GM21367 (cell line): ENCODE data around the gene ANKS1B.

ENCODE experiments used
- ATAC-seq: cut with Tn5 transposase; IDR thresholded peaks from one replicate; pipeline ENCODE4 v1.9.1; 2021; ENCODE audit not compliant: unreplicated experiment

ANKS1B gene

GRCh38 chr12:98719515-98720504, 1264.9 kb downstream of the ANKS1B start:
- ATAC-seq = no peak

- ATAC-seq = no peak
Measured at GRCh38 chr12:98714426-98714825, 1270.3 kb downstream of the ANKS1B start.

GRCh38 chr12:98709022-98709421, 1275.7 kb downstream of the ANKS1B start:
- ATAC-seq = no peak

- no peak for ATAC-seq
Measured at GRCh38 chr12:98701166-98701565, 1283.6 kb downstream of the ANKS1B start.

- ATAC-seq = no peak
Measured at GRCh38 chr12:98699586-98699985, 1285.2 kb downstream of the ANKS1B start.

GRCh38 chr12:98698603-98699463, 1285.9 kb downstream of the ANKS1B start:
- peak; percentile 93 for ATAC-seq

- no peak for ATAC-seq
Measured at GRCh38 chr12:98697209-98697608, 1287.5 kb downstream of the ANKS1B start.

- ATAC-seq = no peak
Measured at GRCh38 chr12:98696036-98696646, 1288.6 kb downstream of the ANKS1B start.

GRCh38 chr12:98691351-98691750, 1293.4 kb downstream of the ANKS1B start:
- ATAC-seq = no peak

- no peak for ATAC-seq
Measured at GRCh38 chr12:98686603-98687002, 1298.1 kb downstream of the ANKS1B start.
